PC-3 (cell line): ENCODE results near the gene CYB561A3.

Experiments
- CTCF ChIP-seq: fragments of 300-600 bp; sonication (generic); conservative IDR thresholded peaks from 2 replicates; pipeline ENCODE4 v1.5.1; 2017; ENCODE audit warnings: antibody characterized with exemption, low read depth, mild to moderate bottlenecking, low read length
- EZH2 ChIP-seq: fragments of 300-600 bp; sonication (generic); IDR thresholded peaks from one replicate; pipeline ENCODE4 v1.6.1; 2017; ENCODE audit warnings: antibody characterized with exemption, mild to moderate bottlenecking, low read length; ENCODE audit not compliant: unreplicated experiment
- EZH2phosphoT487 ChIP-seq: fragments of 300-600 bp; sonication (generic); IDR thresholded peaks from 2 replicates; pipeline ENCODE4 v1.6.1; 2018; ENCODE audit warnings: mild to moderate bottlenecking, antibody characterized with exemption, low read length, borderline replicate concordance

- TF ChIP-seq EZH2 (no peak), EZH2phosphoT487 (no peak), CTCF (no peak)
Measured at GRCh38 chr11:61370349-61371005, 8.8 kb upstream of the CYB561A3 start.
